KMS-11 (cell line): Measurements from ENCODE around the gene KRTAP10-10.
"Not testable (repeated sequence)": the region's sequence is repeated elsewhere in the genome, so short reads cannot be mapped to it uniquely, and the experiment has no call there.

Source experiments
- H2AFZ ChIP-seq: fragments of 200-600 bp; sonication (generic); 2 replicates; pipeline ENCODE4 v1.6.1; 2016; ENCODE audit warnings: antibody characterized with exemption, mixed run types, low read depth
- H3K27ac ChIP-seq: fragments of 200-600 bp; sonication (generic); 2 replicates; pipeline ENCODE4 v1.6.1; 2016; ENCODE audit warnings: mild to moderate bottlenecking, mixed run types
- H3K27me3 ChIP-seq: fragments of 200-600 bp; sonication (generic); 2 replicates; pipeline ENCODE4 v1.6.1; 2017; ENCODE audit warnings: mild to moderate bottlenecking, low read depth, mixed run types, moderate library complexity; ENCODE audit not compliant: insufficient read depth
- H3K36me3 ChIP-seq: fragments of 200-600 bp; sonication (generic); 2 replicates; pipeline ENCODE4 v1.6.1; 2017; ENCODE audit warnings: mild to moderate bottlenecking, mixed run types; ENCODE audit not compliant: insufficient read depth
- H3K4me1 ChIP-seq: fragments of 200-600 bp; sonication (generic); 2 replicates; pipeline ENCODE4 v1.6.1; 2016; ENCODE audit warnings: mild to moderate bottlenecking, low read depth, mixed run types; ENCODE audit not compliant: poor library complexity, severe bottlenecking
- H3K4me2 ChIP-seq: fragments of 200-600 bp; sonication (generic); 2 replicates; pipeline ENCODE4 v1.7.0; 2016; ENCODE audit warnings: mild to moderate bottlenecking, mixed run types
- H3K4me3 ChIP-seq: fragments of 200-600 bp; sonication (generic); IDR thresholded peaks from 2 replicates; pipeline ENCODE4 v1.6.1; 2017; ENCODE audit warnings: low read depth, low read length, mixed read lengths; ENCODE audit not compliant: insufficient read depth
- H3K79me2 ChIP-seq: fragments of 200-600 bp; sonication (generic); 2 replicates; pipeline ENCODE4 v1.6.1; 2016; ENCODE audit warnings: low read depth, mixed run types; ENCODE audit not compliant: insufficient read depth
- H3K9ac ChIP-seq: fragments of 200-600 bp; sonication (generic); 2 replicates; pipeline ENCODE4 v1.6.1; 2016; ENCODE audit warnings: mild to moderate bottlenecking, mixed run types
- H4K20me1 ChIP-seq: fragments of 200-600 bp; sonication (generic); 2 replicates; pipeline ENCODE4 v1.6.1; 2016; ENCODE audit warnings: mild to moderate bottlenecking, mixed run types; ENCODE audit not compliant: insufficient read depth
- CTCF ChIP-seq: fragments of 200-600 bp; sonication (generic); conservative IDR thresholded peaks from 2 replicates; pipeline ENCODE4 v1.6.1; 2017; ENCODE audit warnings: low read depth, mild to moderate bottlenecking, antibody characterized with exemption, low read length, moderate library complexity, mixed read lengths

KRTAP10-10 gene

GRCh38 chr21:44639331-44639655, 2.1 kb downstream of the KRTAP10-10 start:
- Histone ChIP-seq H2AFZ (no peak overlapping the region), H4K20me1 (no peaks in the 10 kb centered on the region), H3K27ac (no peak overlapping the region), H3K4me3 (no peak overlapping the region), H3K27me3 (peaks cover 34% of the 10 kb centered on the region; the same call in 1 of the 2 replicates), H3K9ac (no peak overlapping the region), H3K4me1 (no peaks in the 10 kb centered on the region), H3K36me3 (no peaks in the 10 kb centered on the region), H3K4me2 (no peak overlapping the region), H3K79me2 (no peaks in the 10 kb centered on the region)
- TF ChIP-seq CTCF, result no peak

GRCh38 chr21:44640761-44641160, 3.6 kb downstream of the KRTAP10-10 start:
- H3K4me2 ChIP-seq, result no peak overlapping the region
- TF ChIP-seq CTCF, result no peak
- no peaks in the 10 kb centered on the region for H3K4me1 ChIP-seq
- no peak overlapping the region for H3K27ac ChIP-seq
- no peaks in the 10 kb centered on the region for H3K36me3 ChIP-seq
- no peaks in the 10 kb centered on the region for H4K20me1 ChIP-seq
- no peak overlapping the region for H3K9ac ChIP-seq
- no peak overlapping the region for H2AFZ ChIP-seq
- peaks cover 47% of the 10 kb centered on the region; the same call in 1 of the 2 replicates for H3K27me3 ChIP-seq
- H3K4me3 ChIP-seq, result no peak overlapping the region
- no peaks in the 10 kb centered on the region for H3K79me2 ChIP-seq

DNA sequence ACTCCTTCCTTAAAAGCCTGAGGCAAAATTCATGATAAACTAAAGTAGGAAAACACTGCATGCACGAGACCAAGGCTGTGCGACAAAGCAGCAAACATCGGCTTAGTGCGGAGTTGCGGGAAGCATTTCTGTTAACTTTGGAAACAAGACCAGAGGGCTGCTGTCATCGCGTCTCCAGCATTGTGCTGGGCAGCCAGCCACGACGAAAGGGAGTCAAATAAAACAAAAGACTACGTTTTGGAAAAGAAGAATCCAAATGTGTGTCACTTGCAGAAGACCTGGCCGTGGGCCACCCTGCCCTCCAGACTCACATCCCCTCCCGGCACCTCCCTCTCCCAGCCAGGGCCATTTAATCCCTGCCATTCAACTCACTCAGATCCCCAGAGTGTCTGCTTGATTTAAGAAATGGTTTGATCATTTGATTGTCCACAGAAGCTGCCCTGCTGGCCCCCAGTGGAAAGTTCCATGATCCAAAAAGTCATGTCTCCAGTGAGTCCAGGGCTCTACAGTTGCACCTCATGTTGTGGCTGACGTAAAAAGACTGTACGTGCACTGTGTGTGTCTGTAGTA, 6.7 kb downstream of the KRTAP10-10 start:
- Histone ChIP-seq H3K4me1 (no peaks in the 10 kb centered on the region), H2AFZ (no peak overlapping the region), H3K79me2 (no peaks in the 10 kb centered on the region), H3K4me3 (no peak overlapping the region), H4K20me1 (no peaks in the 10 kb centered on the region), H3K27ac (no peak overlapping the region), H3K9ac (no peak overlapping the region), H3K36me3 (no peaks in the 10 kb centered on the region), H3K4me2 (no peak overlapping the region), H3K27me3 (peaks cover 69% of the 10 kb centered on the region)
- no peak for TF ChIP-seq CTCF

DNA sequence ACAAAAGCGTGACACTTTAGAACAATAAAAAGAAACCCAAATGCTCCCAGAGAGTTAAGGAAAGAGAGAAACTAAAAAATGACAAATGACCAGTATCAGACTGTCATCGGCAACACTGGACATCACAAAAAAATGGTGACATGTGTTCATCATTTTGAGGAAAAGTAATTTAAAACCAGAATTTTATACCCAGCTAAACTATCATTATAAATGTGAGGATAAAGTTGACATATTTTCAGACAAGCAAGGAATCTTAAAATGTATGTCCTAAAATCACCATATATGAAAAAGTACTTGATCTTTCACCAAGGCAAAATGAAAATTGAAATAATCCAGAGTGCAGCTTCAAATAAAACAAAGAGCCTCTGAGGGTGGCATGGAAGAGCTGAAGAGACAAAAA, 7.7 kb downstream of the KRTAP10-10 start:
- Histone ChIP-seq H3K27ac (no peak overlapping the region), H3K79me2 (no peaks in the 10 kb centered on the region), H3K4me1 (no peaks in the 10 kb centered on the region), H3K9ac (no peak overlapping the region), H3K27me3 (peaks cover 73% of the 10 kb centered on the region), H3K4me2 (no peak overlapping the region), H4K20me1 (no peaks in the 10 kb centered on the region), H3K4me3 (no peak overlapping the region), H3K36me3 (no peaks in the 10 kb centered on the region), H2AFZ (no peak overlapping the region)
- TF ChIP-seq CTCF, result no peak

- H2AFZ ChIP-seq, H3K4me2 ChIP-seq, H3K27ac ChIP-seq, H3K4me1 ChIP-seq, H3K36me3 ChIP-seq, H3K9ac ChIP-seq, H3K79me2 ChIP-seq, H3K4me3 ChIP-seq, H4K20me1 ChIP-seq: not testable (repeated sequence)
- H3K27me3 ChIP-seq, result peaks cover 82% of the 10 kb centered on the region
Measured at GRCh38 chr21:44646366-44647221, 9.4 kb downstream of the KRTAP10-10 start, which contains the start of gene KRTAP10-11. Gene KRTAP10-11, plus strand, starts transcription at chr21:44646414. Its CDS starts 45 bp downstream, at chr21:44646459.
